T-helper 2 cell treated with Interferon-gamma antibody and Interleukin-4, amounts not matched to agents 5 μg/mL and 100 μg/mL, for 36 hours (primary cell): ENCODE measurements around the gene HS6ST1.

Experiments used
- DNase-seq: peaks from one replicate; pipeline ENCODE4 v3.0.0; 2021; ENCODE audit warnings: low spot score
- H3K27ac Mint-ChIP-seq: one replicate; pipeline ENCODE4 v1.8.0; 2021; ENCODE audit warnings: mild to moderate bottlenecking, mixed read lengths
- H3K27me3 Mint-ChIP-seq: one replicate; pipeline ENCODE4 v1.8.0; 2021; ENCODE audit warnings: low read depth, mixed read lengths
- H3K36me3 Mint-ChIP-seq: one replicate; pipeline ENCODE4 v1.8.0; 2021; ENCODE audit warnings: low read depth, mixed read lengths
- H3K4me1 Mint-ChIP-seq: one replicate; pipeline ENCODE4 v1.8.0; 2021; ENCODE audit warnings: low read depth, mixed read lengths
- H3K4me3 Mint-ChIP-seq: one replicate; pipeline ENCODE4 v1.8.0; 2022; ENCODE audit warnings: mild to moderate bottlenecking, moderate library complexity, mixed read lengths
- H3K9me3 Mint-ChIP-seq: one replicate; pipeline ENCODE4 v1.8.0; 2021; ENCODE audit warnings: mixed read lengths

HS6ST1 gene

GRCh38 chr2:128357506-128358370 is 39.1 kb upstream of the HS6ST1 start:
- no peak for DNase-seq
- Mint-ChIP-seq H3K4me1 (no peaks in the 10 kb centered on the region), H3K36me3 (no peaks in the 10 kb centered on the region), H3K27me3 (peaks cover 4% of the 10 kb centered on the region), H3K27ac (no peak overlapping the region), H3K4me3 (no peak overlapping the region), H3K9me3 (no peaks in the 10 kb centered on the region)

- Mint-ChIP-seq H3K4me1 (no peaks in the 10 kb centered on the region), H3K4me3 (no peak overlapping the region), H3K27ac (no peak overlapping the region), H3K9me3 (no peaks in the 10 kb centered on the region), H3K27me3 (peaks cover 4% of the 10 kb centered on the region), H3K36me3 (no peaks in the 10 kb centered on the region)
- no peak for DNase-seq
These were observed 37.5 kb upstream of the HS6ST1 start for GRCh38 chr2:128356127-128356526.

- H3K4me1 Mint-ChIP-seq = no peaks in the 10 kb centered on the region
- H3K27me3 Mint-ChIP-seq = peaks cover 4% of the 10 kb centered on the region
- H3K4me3 Mint-ChIP-seq = no peak overlapping the region
- no peak for DNase-seq
- no peaks in the 10 kb centered on the region for H3K9me3 Mint-ChIP-seq
- H3K27ac Mint-ChIP-seq = no peak overlapping the region
- H3K36me3 Mint-ChIP-seq = no peaks in the 10 kb centered on the region
These were observed 36.2 kb upstream of the HS6ST1 start for GRCh38 chr2:128354726-128355470.

- no peaks in the 10 kb centered on the region for H3K36me3 Mint-ChIP-seq
- H3K27me3 Mint-ChIP-seq = peaks cover 4% of the 10 kb centered on the region
- H3K4me3 Mint-ChIP-seq = no peak overlapping the region
- H3K4me1 Mint-ChIP-seq = no peaks in the 10 kb centered on the region
- no peak overlapping the region for H3K27ac Mint-ChIP-seq
- no peaks in the 10 kb centered on the region for H3K9me3 Mint-ChIP-seq
- DNase-seq = no peak
These were observed 35.5 kb upstream of the HS6ST1 start for GRCh38 chr2:128354161-128354560.

GRCh38 chr2:128350736-128351135 is 32.1 kb upstream of the HS6ST1 start:
- no peak overlapping the region for H3K4me3 Mint-ChIP-seq
- H3K27me3 Mint-ChIP-seq = no peaks in the 10 kb centered on the region
- H3K36me3 Mint-ChIP-seq = no peaks in the 10 kb centered on the region
- no peak for DNase-seq
- no peaks in the 10 kb centered on the region for H3K4me1 Mint-ChIP-seq
- H3K27ac Mint-ChIP-seq = no peak overlapping the region
- no peaks in the 10 kb centered on the region for H3K9me3 Mint-ChIP-seq

GRCh38 chr2:128348701-128349100 is 30.0 kb upstream of the HS6ST1 start:
- Mint-ChIP-seq H3K9me3 (peaks cover 5% of the 10 kb centered on the region), H3K27me3 (no peaks in the 10 kb centered on the region), H3K27ac (no peak overlapping the region), H3K4me3 (no peak overlapping the region), H3K36me3 (no peaks in the 10 kb centered on the region), H3K4me1 (no peaks in the 10 kb centered on the region)
- DNase-seq = no peak

GRCh38 chr2:128347701-128348539 is 29.3 kb upstream of the HS6ST1 start:
- DNase-seq = no peak
- Mint-ChIP-seq H3K4me3 (no peak overlapping the region), H3K4me1 (no peaks in the 10 kb centered on the region), H3K27me3 (no peaks in the 10 kb centered on the region), H3K27ac (no peak overlapping the region), H3K36me3 (no peaks in the 10 kb centered on the region), H3K9me3 (peaks cover 8% of the 10 kb centered on the region)

GRCh38 chr2:128347171-128347558 is 28.5 kb upstream of the HS6ST1 start:
- Mint-ChIP-seq H3K9me3 (peaks cover 12% of the 10 kb centered on the region), H3K27ac (no peak overlapping the region), H3K4me1 (no peaks in the 10 kb centered on the region), H3K27me3 (no peaks in the 10 kb centered on the region), H3K36me3 (no peaks in the 10 kb centered on the region), H3K4me3 (no peak overlapping the region)
- DNase-seq = no peak

- Mint-ChIP-seq H3K4me3 (no peak overlapping the region), H3K4me1 (no peaks in the 10 kb centered on the region), H3K27me3 (no peaks in the 10 kb centered on the region), H3K9me3 (peaks cover 15% of the 10 kb centered on the region), H3K27ac (no peak overlapping the region), H3K36me3 (peaks cover 2% of the 10 kb centered on the region)
- no peak for DNase-seq
These were observed 27.9 kb upstream of the HS6ST1 start for GRCh38 chr2:128346291-128347170.

GRCh38 chr2:128345436-128346165 is 26.9 kb upstream of the HS6ST1 start:
- H3K9me3 Mint-ChIP-seq = peaks cover 21% of the 10 kb centered on the region
- H3K4me3 Mint-ChIP-seq = no peak overlapping the region
- peaks cover 3% of the 10 kb centered on the region for H3K36me3 Mint-ChIP-seq
- DNase-seq = no peak
- H3K27me3 Mint-ChIP-seq = no peaks in the 10 kb centered on the region
- no peak overlapping the region for H3K27ac Mint-ChIP-seq
- no peaks in the 10 kb centered on the region for H3K4me1 Mint-ChIP-seq

GRCh38 chr2:128344101-128344500 is 25.4 kb upstream of the HS6ST1 start:
- no peaks in the 10 kb centered on the region for H3K4me1 Mint-ChIP-seq
- peaks cover 3% of the 10 kb centered on the region for H3K36me3 Mint-ChIP-seq
- H3K4me3 Mint-ChIP-seq = no peak overlapping the region
- H3K9me3 Mint-ChIP-seq = peaks cover 26% of the 10 kb centered on the region
- DNase-seq = no peak
- H3K27ac Mint-ChIP-seq = no peak overlapping the region
- H3K27me3 Mint-ChIP-seq = no peaks in the 10 kb centered on the region

GRCh38 chr2:128343459-128343858 is 24.8 kb upstream of the HS6ST1 start:
- Mint-ChIP-seq H3K27me3 (no peaks in the 10 kb centered on the region), H3K9me3 (peaks cover 26% of the 10 kb centered on the region), H3K36me3 (peaks cover 3% of the 10 kb centered on the region), H3K4me1 (no peaks in the 10 kb centered on the region), H3K4me3 (no peak overlapping the region), H3K27ac (no peak overlapping the region)
- no peak for DNase-seq

- Mint-ChIP-seq H3K27me3 (no peaks in the 10 kb centered on the region), H3K4me1 (no peaks in the 10 kb centered on the region), H3K36me3 (peaks cover 3% of the 10 kb centered on the region), H3K9me3 (peaks cover 26% of the 10 kb centered on the region), H3K27ac (no peak overlapping the region), H3K4me3 (no peak overlapping the region)
- DNase-seq = no peak
These were observed 23.9 kb upstream of the HS6ST1 start for GRCh38 chr2:128342550-128342949.
